SK-N-SH treated with all-trans-retinoic acid at 6 μM for 48 hours (cell line): ENCODE data around the gene FAM43B.

Experiments used
- ATAC-seq: fragments of 200-7000 bp; cut with Tn5 transposase; 3 replicates; pipeline ENCODE4 v1.9.1; 2020; ENCODE audit warnings: mild to moderate bottlenecking, moderate library complexity
- ARNTL ChIP-seq: fragments of 450-650 bp; formaldehyde crosslinking; IDR thresholded peaks from 2 replicates; pipeline ENCODE4 v1.5.0; 2020; ENCODE audit warnings: low read depth, mild to moderate bottlenecking, moderate library complexity, borderline replicate concordance
- BACH2 ChIP-seq: fragments of 250-450 bp; sonication (Bioruptor Pico); IDR thresholded peaks from 2 replicates; pipeline ENCODE4 v1.9.0; 2021; ENCODE audit warnings: mild to moderate bottlenecking, borderline replicate concordance
- ESRRG ChIP-seq: fragments of 250-450 bp; sonication (Bioruptor Pico); IDR thresholded peaks from 2 replicates; pipeline ENCODE4 v1.6.1; 2021; ENCODE audit warnings: mild to moderate bottlenecking
- GLIS3 ChIP-seq: fragments of 250-450 bp; sonication (Bioruptor Pico); IDR thresholded peaks from 2 replicates; pipeline ENCODE4 v1.5.0; 2020; ENCODE audit warnings: mild to moderate bottlenecking, moderate library complexity
- ISL1 ChIP-seq: fragments of 250-450 bp; sonication (Bioruptor Pico); IDR thresholded peaks from 2 replicates; pipeline ENCODE4 v2.1.2; 2022; ENCODE audit warnings: mild to moderate bottlenecking, moderate library complexity
- OSR1 ChIP-seq: fragments of 250-450 bp; sonication (Bioruptor Pico); IDR thresholded peaks from 2 replicates; pipeline ENCODE4 v1.8.0; 2022; ENCODE audit warnings: moderate library complexity, mild to moderate bottlenecking, inconsistent platforms
- PPARA ChIP-seq: fragments of 250-450 bp; sonication (Bioruptor Pico); IDR thresholded peaks from 2 replicates; pipeline ENCODE4 v1.5.0; 2020; ENCODE audit warnings: mild to moderate bottlenecking, borderline replicate concordance
- RARB ChIP-seq: fragments of 250-450 bp; sonication (Bioruptor Pico); IDR thresholded peaks from 2 replicates; pipeline ENCODE4 v1.8.0; 2021; ENCODE audit warnings: mild to moderate bottlenecking, moderate library complexity
- SNAI2 ChIP-seq: fragments of 250-450 bp; sonication (Bioruptor Pico); IDR thresholded peaks from 2 replicates; pipeline ENCODE4 v1.5.0; 2020; ENCODE audit warnings: mild to moderate bottlenecking, moderate library complexity
- TCF4 ChIP-seq: fragments of 250-450 bp; sonication (Bioruptor Pico); IDR thresholded peaks from 2 replicates; pipeline ENCODE4 v1.8.0; 2021; ENCODE audit warnings: mild to moderate bottlenecking, moderate library complexity, borderline replicate concordance
- TOX ChIP-seq: fragments of 250-450 bp; sonication (Bioruptor Pico); IDR thresholded peaks from 2 replicates; pipeline ENCODE4 v1.8.0; 2021; ENCODE audit warnings: mild to moderate bottlenecking, moderate library complexity, borderline replicate concordance
- ZC3H10 ChIP-seq: fragments of 250-450 bp; sonication (Bioruptor Pico); IDR thresholded peaks from 2 replicates; pipeline ENCODE4 v1.5.1; 2021; ENCODE audit warnings: mild to moderate bottlenecking, moderate library complexity
- ZFP3 ChIP-seq: fragments of 250-450 bp; sonication (Bioruptor Pico); IDR thresholded peaks from 2 replicates; pipeline ENCODE4 v1.5.0; 2020; ENCODE audit warnings: mild to moderate bottlenecking, moderate library complexity
- ZFP30 ChIP-seq: fragments of 450-650 bp; formaldehyde crosslinking; IDR thresholded peaks from 2 replicates; pipeline ENCODE4 v1.5.0; 2022; ENCODE audit warnings: mild to moderate bottlenecking, moderate library complexity
- ZNF565 ChIP-seq: fragments of 450-650 bp; formaldehyde crosslinking; conservative IDR thresholded peaks from 2 replicates; pipeline ENCODE4 v1.5.0; 2020; ENCODE audit warnings: low read depth, mild to moderate bottlenecking, moderate library complexity
- ZNF8 ChIP-seq: fragments of 450-650 bp; formaldehyde crosslinking; IDR thresholded peaks from 2 replicates; pipeline ENCODE4 v1.5.0; 2020; ENCODE audit warnings: mild to moderate bottlenecking, moderate library complexity
- TF ChIP-seq, protein P1 (sequence below): fragments of 250-450 bp; sonication (Bioruptor Pico); IDR thresholded peaks from 2 replicates; pipeline ENCODE4 v1.8.0; 2021; ENCODE audit warnings: low read depth, mild to moderate bottlenecking, moderate library complexity, borderline replicate concordance
- TF ChIP-seq, protein P2 (sequence below): fragments of 250-450 bp; sonication (Bioruptor Pico); IDR thresholded peaks from 2 replicates; pipeline ENCODE4 v1.5.1; 2021; ENCODE audit warnings: mild to moderate bottlenecking, moderate library complexity
- TF ChIP-seq, protein P3 (sequence below): fragments of 250-450 bp; sonication (Bioruptor Pico); IDR thresholded peaks from 2 replicates; pipeline ENCODE4 v1.5.0; 2020; ENCODE audit warnings: mild to moderate bottlenecking, moderate library complexity

FAM43B gene

GRCh38 chr1:20578721-20579395, 26.5 kb downstream of the FAM43B start:
- ATAC-seq = no peak
- TF ChIP-seq OSR1 = no peak
- no peak for TF ChIP-seq ZFP3 (CRISPR knock-in tag)
- no peak for TF ChIP-seq ZNF8
- TF ChIP-seq ZNF565 = no peak
- no peak for TF ChIP-seq PPARA (CRISPR knock-in tag)
- TF ChIP-seq RARB (CRISPR knock-in tag) = no peak
- TF ChIP-seq, protein P1, sequence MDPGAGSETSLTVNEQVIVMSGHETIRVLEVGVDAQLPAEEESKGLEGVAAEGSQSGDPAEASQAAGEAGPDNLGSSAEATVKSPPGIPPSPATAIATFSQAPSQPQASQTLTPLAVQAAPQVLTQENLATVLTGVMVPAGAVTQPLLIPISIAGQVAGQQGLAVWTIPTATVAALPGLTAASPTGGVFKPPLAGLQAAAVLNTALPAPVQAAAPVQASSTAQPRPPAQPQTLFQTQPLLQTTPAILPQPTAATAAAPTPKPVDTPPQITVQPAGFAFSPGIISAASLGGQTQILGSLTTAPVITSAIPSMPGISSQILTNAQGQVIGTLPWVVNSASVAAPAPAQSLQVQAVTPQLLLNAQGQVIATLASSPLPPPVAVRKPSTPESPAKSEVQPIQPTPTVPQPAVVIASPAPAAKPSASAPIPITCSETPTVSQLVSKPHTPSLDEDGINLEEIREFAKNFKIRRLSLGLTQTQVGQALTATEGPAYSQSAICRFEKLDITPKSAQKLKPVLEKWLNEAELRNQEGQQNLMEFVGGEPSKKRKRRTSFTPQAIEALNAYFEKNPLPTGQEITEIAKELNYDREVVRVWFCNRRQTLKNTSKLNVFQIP (CRISPR knock-in tag) = no peak
- no peak for TF ChIP-seq ARNTL (CRISPR knock-in tag)
- TF ChIP-seq, protein P2, sequence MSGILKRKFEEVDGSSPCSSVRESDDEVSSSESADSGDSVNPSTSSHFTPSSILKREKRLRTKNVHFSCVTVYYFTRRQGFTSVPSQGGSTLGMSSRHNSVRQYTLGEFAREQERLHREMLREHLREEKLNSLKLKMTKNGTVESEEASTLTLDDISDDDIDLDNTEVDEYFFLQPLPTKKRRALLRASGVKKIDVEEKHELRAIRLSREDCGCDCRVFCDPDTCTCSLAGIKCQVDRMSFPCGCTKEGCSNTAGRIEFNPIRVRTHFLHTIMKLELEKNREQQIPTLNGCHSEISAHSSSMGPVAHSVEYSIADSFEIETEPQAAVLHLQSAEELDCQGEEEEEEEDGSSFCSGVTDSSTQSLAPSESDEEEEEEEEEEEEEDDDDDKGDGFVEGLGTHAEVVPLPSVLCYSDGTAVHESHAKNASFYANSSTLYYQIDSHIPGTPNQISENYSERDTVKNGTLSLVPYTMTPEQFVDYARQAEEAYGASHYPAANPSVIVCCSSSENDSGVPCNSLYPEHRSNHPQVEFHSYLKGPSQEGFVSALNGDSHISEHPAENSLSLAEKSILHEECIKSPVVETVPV (CRISPR knock-in tag) = no peak
- TF ChIP-seq BACH2 = no peak
- no peak for TF ChIP-seq ESRRG
- TF ChIP-seq TOX (CRISPR knock-in tag) = no peak

DNA sequence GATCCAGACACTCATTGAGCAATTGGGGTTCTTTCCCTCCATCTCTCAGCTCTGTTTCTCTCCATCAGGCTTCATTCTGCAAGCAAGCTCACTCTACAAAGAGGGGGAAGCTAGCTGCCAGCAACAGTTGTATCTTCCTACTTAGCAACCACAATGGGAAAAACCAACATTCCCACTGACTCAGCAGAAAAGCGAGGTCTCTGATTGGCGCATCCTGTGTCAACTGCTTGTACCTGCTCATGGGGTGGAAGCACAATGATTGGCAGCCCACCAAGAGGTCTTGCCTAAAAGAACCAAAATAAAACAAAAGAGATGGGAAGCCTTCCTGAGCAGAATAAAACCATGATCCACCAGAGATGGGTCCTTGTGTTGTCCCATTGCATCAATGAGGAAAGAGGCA, 32.5 kb downstream of the FAM43B start:
- ATAC-seq = no peak
- TF ChIP-seq ZNF8 = no peak
- no peak for TF ChIP-seq ZFP3 (CRISPR knock-in tag)
- no peak for TF ChIP-seq OSR1
- TF ChIP-seq ZFP30 = no peak
- TF ChIP-seq TCF4 = no peak
- no peak for TF ChIP-seq ZC3H10 (CRISPR knock-in tag)
- no peak for TF ChIP-seq ISL1 (CRISPR knock-in tag)
- TF ChIP-seq TOX (CRISPR knock-in tag) = no peak
- TF ChIP-seq SNAI2 (CRISPR knock-in tag) = no peak
- TF ChIP-seq, protein P3, sequence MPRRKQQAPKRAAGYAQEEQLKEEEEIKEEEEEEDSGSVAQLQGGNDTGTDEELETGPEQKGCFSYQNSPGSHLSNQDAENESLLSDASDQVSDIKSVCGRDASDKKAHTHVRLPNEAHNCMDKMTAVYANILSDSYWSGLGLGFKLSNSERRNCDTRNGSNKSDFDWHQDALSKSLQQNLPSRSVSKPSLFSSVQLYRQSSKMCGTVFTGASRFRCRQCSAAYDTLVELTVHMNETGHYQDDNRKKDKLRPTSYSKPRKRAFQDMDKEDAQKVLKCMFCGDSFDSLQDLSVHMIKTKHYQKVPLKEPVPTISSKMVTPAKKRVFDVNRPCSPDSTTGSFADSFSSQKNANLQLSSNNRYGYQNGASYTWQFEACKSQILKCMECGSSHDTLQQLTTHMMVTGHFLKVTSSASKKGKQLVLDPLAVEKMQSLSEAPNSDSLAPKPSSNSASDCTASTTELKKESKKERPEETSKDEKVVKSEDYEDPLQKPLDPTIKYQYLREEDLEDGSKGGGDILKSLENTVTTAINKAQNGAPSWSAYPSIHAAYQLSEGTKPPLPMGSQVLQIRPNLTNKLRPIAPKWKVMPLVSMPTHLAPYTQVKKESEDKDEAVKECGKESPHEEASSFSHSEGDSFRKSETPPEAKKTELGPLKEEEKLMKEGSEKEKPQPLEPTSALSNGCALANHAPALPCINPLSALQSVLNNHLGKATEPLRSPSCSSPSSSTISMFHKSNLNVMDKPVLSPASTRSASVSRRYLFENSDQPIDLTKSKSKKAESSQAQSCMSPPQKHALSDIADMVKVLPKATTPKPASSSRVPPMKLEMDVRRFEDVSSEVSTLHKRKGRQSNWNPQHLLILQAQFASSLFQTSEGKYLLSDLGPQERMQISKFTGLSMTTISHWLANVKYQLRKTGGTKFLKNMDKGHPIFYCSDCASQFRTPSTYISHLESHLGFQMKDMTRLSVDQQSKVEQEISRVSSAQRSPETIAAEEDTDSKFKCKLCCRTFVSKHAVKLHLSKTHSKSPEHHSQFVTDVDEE (CRISPR knock-in tag) = no peak
- TF ChIP-seq ESRRG = no peak
- no peak for TF ChIP-seq BACH2
- TF ChIP-seq GLIS3 (CRISPR knock-in tag) = no peak

GRCh38 chr1:20586953-20587660, 34.7 kb downstream of the FAM43B start:
- TF ChIP-seq ZC3H10 (CRISPR knock-in tag) (no peak), ZFP3 (CRISPR knock-in tag) (no peak), ZFP30 (no peak), ESRRG (no peak), SNAI2 (CRISPR knock-in tag) (no peak), ZNF565 (no peak), BACH2 (no peak)
- no peak for ATAC-seq

DNA sequence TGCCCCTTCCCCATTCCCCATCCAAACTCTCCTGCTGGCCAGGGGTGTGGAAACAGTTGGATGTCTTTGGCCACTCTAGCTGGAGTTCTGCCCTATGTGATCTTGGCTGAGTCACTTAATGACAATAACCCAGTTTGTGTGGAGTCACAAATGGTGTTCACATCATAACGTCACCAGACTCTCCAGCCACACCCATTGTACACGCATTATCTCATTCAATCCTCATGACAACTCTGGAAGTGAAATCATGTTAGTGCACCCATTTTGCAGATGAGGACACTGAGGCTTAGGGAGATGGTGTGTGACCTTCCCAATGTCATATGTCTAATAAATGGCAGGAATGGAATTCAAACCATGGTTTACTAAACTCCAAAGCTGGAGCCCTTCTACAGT, 35.3 kb downstream of the FAM43B start:
- no peak for TF ChIP-seq ZFP3 (CRISPR knock-in tag)
- no peak for TF ChIP-seq ESRRG
- TF ChIP-seq PPARA (CRISPR knock-in tag) = no peak
- TF ChIP-seq, protein P3 (CRISPR knock-in tag) = no peak
- ATAC-seq = no peak
